NCI-H2171 treated with DMSO at 0.1 percent for 48 hours (cell line): ENCODE results near the gene ZBED6.
"Not testable (repeated sequence)": the region's sequence is repeated elsewhere in the genome, so short reads cannot be mapped to it uniquely, and the experiment has no call there.

Source experiments
- DNase-seq: peaks from one replicate; lab custom pipeline; 2025; lab: John Stamatoyannopoulos, UW

ZBED6 gene, protein sequence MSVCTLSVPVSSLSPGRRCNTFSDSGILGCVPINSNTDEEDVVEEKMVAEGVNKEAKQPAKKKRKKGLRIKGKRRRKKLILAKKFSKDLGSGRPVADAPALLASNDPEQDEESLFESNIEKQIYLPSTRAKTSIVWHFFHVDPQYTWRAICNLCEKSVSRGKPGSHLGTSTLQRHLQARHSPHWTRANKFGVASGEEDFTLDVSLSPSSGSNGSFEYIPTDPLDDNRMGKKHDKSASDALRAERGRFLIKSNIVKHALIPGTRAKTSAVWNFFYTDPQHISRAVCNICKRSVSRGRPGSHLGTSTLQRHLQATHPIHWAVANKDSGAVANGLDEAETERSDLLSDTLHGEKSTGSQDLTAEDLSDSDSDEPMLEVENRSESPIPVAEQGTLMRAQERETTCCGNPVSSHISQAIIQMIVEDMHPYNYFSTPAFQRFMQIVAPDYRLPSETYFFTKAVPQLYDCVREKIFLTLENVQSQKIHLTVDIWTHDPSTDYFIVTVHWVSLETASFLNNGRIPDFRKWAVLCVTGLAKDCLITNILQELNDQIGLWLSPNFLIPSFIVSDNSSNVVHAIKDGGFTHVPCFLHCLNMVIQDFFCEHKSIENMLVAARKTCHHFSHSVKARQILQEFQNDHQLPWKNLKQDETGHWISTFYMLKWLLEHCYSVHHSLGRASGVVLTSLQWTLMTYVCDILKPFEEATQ (N-terminal part only)

DNA sequence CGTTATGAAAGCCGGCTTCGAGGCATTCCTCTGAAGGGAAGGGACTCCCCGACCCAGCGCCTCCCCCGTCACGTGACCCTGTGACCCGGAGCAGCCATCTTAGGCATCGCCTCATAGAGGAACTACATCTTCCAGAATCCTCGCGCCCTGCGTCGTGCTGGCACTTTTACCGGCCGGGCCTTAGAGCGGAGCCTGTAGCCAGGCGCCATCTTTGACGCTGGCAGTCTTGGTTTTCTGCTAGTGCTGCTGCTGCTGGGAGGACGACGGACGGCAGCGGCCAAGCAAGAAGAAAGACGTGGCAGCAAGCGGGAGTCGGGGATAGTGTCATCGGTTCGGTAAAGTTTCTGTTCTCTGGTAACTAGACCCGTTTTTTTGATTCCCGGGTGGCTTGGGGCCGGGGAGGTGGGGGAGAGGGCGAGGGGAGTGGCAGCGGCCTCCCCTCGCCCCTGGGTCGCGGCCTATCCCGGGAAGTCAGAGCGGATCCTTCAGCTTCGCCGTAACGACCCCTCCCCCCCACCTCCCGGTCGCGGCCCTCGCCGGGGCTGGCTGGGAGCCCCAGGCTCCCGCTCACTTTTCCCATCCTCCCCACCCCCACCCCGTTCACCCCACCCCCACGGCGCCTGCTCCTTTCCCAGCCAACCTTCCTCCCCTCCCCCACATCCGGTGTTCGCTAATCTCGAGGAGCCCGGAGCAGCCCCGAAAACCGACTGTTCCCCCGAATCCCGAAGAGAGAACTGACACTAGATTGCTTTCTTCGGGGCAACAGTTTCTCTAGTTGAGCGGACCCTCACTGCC, at the start of gene ZBED6, which contains the start of gene ZC3H11A:
Gene ZBED6 (plus strand): TSS at position 183 of the 795 bp plus-strand sequence. CDS start 1,900 bp downstream, outside the sequence.
Gene ZC3H11A (plus strand): TSS at position 183 of the 795 bp plus-strand sequence. CDS start 21,448 bp downstream, outside the sequence.
- DNase-seq = peak; percentile 99

DNA sequence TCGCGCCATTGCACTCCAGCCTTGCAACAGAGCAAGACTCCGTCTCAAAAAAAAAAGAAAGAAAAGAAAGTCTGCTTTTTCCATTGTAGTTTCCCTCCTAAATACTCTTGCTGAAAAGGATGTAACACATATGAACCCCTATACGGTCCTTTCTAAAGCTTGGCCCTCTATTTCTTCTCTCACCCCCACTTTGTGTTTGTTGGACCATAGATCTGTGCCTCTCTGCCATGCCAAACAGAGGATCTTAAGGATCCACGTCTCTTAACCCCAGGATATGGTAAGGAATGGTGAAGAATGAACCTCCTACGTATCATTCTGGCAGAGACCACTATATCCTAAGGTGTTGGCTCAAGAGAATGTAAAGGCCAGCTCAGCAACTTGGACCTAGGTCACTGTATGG, 49.1 kb upstream of the ZBED6 start:
- DNase-seq = no peak

DNA sequence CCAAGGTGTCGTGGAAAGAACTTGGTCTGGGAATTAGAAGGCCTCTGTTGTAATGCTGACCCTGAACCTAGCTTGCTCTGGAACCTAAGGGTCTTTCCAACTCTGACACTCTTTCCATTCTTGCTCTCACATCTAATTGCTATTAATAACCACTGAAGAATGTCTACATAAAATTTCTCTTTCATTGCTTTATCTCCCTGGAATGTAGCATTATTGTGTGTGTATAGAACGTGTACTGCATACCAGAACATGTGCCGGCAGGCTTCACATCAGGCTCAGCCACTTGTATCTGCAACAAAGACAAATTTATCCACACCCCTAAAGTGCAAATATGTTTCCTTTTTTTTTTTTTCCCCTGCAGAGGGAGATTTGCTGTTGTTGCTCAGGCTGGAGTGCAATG, 44.4 kb upstream of the ZBED6 start:
- no peak for DNase-seq

DNA sequence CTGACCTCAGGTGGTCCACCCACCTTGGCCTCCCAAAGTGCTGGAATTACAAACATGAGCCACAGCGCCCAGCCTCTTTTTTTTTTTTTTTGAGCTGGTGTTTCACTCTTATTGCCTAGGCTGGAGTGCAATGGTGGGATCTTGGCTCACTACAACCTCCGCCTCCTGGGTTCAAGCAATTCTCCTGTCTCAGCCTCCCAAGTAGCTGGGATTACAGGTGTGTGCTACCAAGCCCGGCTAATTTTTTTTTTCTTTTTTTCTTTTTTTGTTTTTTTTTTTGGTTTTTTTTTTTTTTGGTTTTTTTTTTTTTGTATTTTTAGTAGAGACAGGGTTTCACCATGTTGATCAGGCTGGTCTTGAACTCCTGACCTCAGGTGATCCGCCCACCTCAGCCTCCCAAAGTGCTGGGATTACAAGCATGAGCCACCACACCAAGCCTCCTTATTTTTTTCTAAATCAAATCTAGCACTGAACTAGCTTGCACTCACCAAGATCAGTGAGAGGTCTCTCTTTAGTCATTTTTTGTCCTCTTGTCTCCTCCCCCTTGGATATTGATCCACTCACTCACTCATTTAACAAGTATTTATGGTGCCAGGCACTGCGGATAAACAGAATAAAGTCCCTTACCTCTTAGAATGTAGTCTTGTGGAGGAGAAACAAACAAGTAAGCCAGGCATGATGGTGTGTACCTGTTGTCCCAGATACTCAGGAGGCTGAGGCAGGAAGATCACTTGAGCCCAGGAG, 43.6 kb upstream of the ZBED6 start:
- DNase-seq = not testable (repeated sequence)

DNA sequence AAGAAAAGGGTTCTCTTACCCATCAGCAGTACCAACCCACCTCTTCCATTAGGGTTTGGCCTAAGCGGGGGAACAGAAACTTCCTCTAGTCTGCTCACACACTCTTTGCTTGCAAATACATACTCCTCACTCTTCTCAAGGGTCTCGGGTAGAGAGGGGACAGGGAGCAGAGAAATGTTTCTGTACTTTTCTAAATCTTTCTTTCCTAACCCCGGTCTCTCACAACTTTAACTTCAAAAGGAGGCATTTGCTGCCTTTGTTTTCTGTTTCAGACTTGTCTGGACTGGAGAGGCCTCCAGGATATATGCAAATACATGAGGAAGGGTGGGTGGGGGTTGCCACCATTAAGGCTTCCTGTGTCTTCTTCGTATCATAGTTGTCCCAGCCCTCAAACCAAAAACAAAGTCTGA, 41.0 kb upstream of the ZBED6 start:
- no peak for DNase-seq

DNA sequence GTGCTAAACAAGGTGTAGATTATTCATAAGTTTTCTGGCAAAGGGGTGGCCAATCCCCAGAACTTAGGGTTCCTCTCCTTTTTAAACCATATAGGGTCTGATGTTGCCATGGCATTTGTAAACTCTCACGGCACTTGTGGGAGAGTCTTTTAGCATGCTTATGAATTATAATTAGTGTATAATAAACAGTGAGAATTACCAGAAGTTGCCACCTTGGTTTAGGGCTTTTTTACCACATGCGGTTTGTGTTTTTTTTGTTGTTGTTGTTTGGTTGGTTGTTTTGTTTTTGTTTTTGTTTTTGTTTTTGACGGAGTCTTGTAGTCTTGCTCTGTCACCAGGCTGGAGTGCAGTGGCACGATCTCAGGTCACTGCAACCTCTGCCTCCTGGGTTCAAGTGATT, 39.4 kb upstream of the ZBED6 start:
- no peak for DNase-seq

DNA sequence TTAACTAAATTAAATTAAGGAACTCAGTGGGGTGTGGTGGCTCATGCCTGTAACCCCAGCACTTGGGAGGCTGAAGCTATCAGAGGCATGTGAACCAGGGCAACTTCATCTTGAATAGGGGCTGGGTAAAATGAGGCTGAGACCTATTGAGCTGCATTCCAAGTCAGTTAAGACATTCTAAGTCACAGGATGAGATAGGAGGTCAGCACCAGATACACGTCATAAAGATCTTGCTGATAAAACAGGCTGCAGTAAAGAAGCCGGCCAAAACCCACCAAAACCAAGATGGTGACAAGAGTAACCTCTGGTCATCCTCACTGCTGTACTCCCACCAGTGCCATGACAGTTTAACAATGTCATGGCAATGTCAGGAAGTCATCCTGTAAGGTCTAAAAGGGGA, 36.7 kb upstream of the ZBED6 start:
- not testable (repeated sequence) for DNase-seq

DNA sequence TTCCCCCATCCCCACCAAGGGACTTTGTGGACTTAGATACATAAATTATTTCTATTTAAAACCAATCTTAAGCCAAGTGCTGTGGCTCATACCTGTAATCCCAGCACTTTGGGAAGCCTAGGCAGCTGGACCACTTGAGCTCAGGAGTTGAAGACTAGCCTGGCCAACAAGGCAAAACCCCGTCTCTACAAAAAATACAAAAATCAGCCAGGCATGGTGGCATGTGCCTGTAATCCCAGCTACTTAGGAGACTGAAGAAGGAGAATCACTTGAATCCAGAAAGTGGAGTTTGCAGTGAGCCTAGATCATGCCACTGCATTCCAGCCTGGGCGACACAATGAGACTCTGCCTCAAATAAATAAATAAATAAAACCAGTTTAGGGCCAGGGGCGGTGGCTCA, 34.9 kb upstream of the ZBED6 start:
- no peak for DNase-seq

DNA sequence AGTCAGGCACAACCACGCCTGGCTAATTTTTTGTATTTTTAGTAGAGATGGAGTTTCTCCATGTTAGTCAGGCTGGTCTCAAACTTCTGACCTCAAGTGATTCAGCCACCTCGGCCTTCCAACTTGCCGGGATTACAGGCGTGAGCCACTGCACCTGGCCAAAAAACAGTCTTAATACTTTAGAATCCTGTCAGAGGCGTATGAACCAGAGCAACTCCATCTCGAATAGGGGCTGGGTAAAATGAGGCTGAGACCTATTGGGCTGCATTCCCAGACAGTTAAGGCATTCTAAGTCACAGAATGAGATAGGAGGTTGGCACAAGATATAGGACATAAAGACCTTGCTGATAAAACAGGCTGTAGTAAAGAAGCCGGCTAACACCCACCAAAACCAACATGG, 33.5 kb upstream of the ZBED6 start:
- DNase-seq = not testable (repeated sequence)

DNA sequence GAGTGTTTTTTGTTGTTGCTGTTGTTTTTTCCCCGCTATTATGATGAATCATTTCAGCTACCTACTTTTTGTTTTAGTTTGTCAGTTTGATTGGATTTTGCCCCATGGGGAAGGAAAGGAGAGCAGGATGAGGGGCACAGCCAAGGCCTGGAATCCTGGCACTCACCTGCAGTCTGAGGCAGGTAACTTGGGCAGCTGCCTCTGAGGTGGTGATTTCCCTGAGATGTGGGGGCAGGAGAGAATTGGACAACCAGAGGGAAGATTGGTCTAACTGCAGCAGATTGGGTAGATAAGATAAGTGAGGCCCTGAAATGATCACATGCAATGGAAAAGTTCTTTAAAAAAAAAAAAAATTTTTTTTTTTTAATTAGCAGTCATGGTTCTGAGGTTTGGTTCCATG, 31.9 kb upstream of the ZBED6 start:
- DNase-seq = no peak

DNA sequence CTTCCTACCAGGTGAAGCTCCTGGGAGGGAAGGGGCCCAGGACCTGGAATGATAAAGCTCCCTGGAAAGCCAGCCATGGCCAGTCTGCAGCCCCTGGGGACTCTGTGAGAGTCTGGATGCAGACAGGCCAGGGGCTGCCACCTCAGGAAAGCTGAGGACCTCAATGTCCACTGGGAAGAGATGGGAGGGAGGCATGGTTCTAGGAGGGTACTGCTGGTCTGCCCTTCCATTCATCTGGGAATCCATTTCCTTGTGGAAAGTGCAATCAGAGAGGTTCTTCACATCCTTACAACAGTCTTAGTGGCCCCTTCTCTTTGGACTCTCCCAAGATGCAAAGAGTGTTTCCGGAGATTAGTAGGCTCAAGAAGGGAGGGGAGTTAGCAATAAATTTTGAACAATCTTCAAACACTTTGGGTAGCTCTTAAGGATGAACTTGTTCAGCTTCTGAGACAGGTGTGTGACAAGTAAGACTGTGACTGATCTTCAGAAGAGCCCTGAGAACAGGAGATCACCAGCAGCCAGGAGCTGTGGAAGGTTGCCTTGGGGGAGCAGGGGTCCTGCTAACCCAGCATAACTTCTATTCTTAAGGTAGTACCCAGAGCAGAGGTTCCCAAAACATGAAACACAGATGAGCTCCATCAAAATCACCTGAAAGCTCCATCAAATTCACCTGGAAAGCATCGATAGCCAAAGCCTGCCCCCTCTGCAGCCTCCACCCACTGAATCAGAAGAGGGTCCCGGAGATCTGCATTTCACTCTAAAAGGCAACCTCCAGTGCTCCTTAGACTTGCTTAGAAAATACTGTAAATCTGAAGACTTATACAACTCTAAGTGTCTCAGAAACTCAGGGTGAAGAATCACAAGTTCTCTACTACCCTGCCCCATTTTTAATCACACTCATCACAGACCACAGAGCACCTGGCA, 31.1 kb upstream of the ZBED6 start:
- DNase-seq = no peak

DNA sequence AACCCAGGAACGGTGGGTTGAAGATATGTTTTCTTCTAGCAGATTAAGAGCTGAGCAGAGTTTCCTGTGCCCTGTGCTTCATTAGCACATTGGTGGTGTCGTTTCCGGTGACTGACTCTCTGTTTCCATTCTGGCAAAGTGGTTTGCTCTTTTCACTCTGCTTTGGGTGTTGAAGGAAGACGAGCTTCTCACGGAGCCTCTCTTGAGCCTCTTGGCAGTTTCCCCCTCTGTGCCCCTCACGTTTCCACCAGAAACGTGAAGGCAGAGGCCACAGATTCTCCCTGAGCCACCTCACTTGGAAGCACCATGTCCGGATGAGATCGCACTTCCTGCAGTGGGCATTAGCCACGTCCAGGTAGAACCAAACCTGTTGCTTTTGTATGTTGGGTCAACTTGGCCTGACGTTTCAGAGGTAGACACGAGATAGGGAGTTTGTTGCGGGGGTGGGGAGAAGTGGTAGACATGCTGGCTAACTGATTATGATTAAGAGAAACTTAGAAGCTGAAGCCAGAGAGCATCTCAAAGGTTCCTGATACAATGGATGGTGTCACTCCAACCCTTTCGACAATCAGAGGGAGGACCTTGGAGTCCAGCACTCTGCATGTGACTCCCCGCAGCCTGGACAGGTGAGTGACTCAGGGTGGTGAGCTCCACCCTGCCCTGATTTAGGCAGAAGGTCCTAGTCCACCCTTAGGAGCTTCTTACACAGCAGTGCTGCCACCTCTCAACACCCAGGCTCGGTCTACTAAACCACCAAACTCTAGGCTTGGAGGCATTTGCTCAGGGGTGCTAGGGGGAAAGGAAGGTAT, 30.2 kb upstream of the ZBED6 start, which contains the start of gene LAX1:
Gene LAX1 (plus strand): TSS at position 155 of the 809 bp plus-strand sequence. CDS start 383 bp downstream, at position 538.
- DNase-seq = no peak

DNA sequence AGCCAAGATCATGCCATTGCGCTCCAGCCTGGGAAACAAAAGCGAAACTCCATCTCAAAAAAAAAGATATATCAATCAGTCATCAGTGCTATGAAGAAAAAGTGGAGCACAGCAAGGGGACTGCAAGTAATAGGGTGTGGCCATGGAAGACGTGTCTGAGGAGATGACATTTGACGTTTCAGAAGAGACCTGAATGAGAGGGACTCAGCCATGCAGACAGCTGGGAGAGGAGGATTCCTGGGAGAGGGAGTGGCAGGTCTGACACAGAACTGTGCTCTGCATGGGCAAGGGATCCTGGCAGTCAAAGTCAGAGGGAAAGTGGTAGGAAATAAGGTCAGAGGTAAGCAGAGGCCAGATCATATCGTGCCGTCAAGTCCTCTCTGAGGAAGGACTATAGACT, 27.2 kb upstream of the ZBED6 start:
- DNase-seq = no peak

DNA sequence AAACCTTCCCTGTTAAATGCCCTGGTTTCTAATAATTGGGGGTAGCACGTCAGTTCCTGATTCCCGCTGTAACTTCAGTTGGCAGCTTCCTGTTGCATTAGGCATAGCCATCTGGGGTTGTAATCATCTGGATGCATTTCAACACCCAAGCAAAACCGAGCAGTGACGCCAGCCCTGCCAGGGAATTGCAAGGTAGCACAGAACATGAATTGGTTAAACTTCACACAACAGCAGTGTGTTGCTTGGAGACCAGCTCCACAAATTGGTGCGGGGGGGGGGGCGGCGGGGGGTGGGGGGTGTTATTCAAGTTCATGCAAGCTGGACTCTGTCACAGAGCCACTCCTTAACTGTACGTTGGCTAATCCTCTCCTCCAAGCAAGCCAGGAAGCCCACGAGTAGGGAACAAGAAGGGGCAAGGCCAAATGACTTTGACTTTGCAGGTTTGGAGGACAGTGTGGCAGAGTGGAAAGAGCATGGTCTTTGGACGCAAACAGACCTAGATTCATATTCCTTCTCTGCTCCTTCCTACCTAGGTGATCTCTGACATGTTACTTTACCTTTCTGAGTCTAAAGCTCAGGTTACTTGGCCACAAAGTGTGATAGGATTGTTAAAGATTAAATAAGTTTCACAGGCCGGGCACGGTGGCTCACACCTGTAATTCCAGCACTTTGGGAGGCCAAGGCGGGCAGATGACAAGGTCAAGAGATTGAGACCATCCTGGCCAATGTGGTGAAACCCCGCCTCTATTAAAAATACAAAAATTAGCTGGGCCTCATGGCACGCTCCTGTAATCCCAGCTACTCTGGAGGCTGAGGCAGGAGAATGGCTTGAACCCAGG, 25.7 kb upstream of the ZBED6 start:
- DNase-seq = peak; percentile 86

DNA sequence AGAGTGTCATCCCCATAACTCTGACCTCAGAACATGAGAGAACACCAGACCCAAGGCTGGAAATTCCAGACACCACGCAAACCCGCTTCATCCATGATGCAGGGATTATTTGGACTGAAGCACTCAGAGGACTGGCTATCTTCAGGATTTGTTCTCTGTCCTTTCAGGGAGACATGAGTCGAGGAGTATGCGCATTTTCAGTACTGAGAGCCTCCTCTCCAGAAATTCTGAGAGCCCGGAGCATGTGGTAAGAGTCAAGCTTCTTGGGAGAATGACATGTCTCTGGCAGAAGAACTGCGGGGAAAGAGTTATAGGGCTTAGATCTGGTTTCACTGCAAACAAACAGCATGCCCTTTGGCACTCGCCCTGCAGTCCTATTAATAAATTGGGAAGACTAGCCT, 23.5 kb upstream of the ZBED6 start:
- no peak for DNase-seq

DNA sequence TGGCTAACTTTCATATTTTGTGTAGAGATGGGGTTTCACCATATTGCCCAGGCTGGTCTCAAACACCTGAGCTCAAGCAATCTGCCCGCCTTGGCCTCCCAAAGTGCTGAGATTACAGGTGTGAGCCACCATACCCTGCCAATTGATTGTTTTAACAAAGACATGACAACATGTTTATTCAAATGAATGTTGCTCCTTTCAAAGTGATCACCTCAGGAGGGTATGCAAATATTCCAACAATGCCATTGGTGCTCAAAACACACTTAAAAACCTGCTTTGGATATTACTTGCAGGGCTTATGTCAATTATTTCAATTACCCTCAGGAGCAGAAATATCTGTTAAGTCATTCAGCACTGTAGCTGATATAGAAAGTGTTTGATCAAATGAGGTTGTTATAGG, 22.6 kb upstream of the ZBED6 start:
- no peak for DNase-seq

DNA sequence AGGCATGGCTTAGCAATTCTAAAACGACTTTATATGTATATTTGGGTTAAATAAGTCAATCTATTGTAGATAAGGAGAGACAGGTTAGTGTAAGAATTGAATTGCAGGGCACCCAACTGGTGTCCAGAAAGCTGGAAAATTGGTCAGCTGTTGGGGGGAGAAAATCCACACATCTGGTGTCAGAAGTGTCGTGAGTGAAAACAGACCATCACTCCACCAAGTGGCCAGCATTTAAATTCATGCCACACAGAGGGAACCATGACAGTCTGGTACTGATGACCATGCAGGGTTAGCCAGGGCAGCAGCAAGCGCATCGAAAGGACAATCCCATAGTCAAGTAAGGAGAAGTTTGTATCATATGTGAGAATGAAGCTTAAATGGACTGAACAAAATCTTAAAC, 18.8 kb upstream of the ZBED6 start:
- no peak for DNase-seq

DNA sequence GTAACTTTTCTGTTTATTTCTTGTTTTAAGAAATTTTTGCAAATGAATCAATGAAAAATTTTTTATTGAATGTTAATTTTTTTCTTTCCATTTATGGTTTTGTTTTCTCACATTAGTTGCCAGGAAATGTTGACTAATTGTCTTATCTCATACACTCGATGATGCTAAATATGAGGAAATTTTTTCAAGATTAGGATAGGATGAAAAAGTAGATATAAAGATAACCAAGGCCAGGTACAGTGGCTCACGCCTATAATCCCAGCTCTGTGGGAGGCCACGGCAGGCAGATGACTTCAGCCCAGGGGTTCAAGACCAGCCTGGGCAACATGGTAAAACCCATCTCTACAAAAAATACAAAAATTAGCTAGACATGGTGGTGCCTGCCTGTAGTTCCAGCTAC, 17.8 kb upstream of the ZBED6 start:
- no peak for DNase-seq

DNA sequence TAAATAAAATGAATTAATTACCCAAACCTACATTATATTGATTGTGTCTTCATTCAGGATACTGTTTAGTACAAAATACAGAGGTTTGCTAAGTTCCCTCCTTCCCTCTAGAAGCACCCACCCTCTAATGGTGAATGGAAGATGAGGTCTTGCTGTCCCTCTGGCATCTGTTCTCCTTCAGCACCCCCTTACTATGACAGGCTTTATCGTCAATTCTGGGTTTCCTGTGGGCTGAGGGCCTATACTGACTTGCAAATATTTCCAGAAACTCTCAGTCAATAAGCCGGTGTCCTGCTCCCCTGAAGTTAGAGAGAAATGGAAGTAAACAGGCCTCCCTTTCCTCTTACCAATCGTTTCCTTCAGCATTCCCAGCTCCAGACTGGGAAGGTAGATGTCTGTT, 17.3 kb upstream of the ZBED6 start:
- DNase-seq = no peak
